Small intestine (tissue), 7 donors: ENCODE data around the gene YPEL1. TPM values are rescaled to one million over a fixed set of nuclear protein-coding genes. Genes with fewer than 3 reads are reported as not detected.
"Not testable (repeated sequence)": the region's sequence is repeated elsewhere in the genome, so short reads cannot be mapped to it uniquely, and the experiment has no call there.

Experiments
- DNase-seq, 2 donors: peaks; one replicate each; pipeline versions ENCODE4 v3.0.0 to v3.0.0-alpha.2; 2013
- FAIRE-seq: peaks from 2 replicates; lab custom pipeline; 2012; peaks lifted over from hg19 to GRCh38; lab: Jason Lieb, UNC
- H3K27ac ChIP-seq, 3 donors: one replicate each; pipeline ENCODE4 v1.5.1; 2013; ENCODE audit warnings: low read length in 2 of 3, mild to moderate bottlenecking in 2 of 3, control low read depth in 1 of 3, inconsistent platforms in 1 of 3, low read depth in 1 of 3, moderate library complexity in 1 of 3
- H3K27me3 ChIP-seq, 3 donors: one replicate each; pipeline ENCODE4 v1.6.1; 2013; ENCODE audit warnings: low read length in 3 of 3, inconsistent platforms in 1 of 3; ENCODE audit not compliant: control insufficient read depth in 3 of 3, insufficient read depth in 3 of 3
- H3K36me3 ChIP-seq, 3 donors: one replicate each; pipeline ENCODE4 v1.6.1; 2013; ENCODE audit warnings: low read length in 3 of 3, inconsistent platforms in 1 of 3, low read depth in 1 of 3, mild to moderate bottlenecking in 1 of 3, moderate library complexity in 1 of 3; ENCODE audit not compliant: control insufficient read depth in 3 of 3, insufficient read depth in 2 of 3
- H3K4me1 ChIP-seq, 3 donors: one replicate each; pipeline ENCODE4 v1.6.1; 2013; ENCODE audit warnings: low read length in 2 of 3, inconsistent platforms in 1 of 3, low read depth in 1 of 3, mild to moderate bottlenecking in 1 of 3, moderate library complexity in 1 of 3; ENCODE audit not compliant: control insufficient read depth in 3 of 3, insufficient read depth in 2 of 3
- H3K4me3 ChIP-seq, 3 donors: one replicate each; pipeline ENCODE4 v1.5.1; 2013; ENCODE audit warnings: low read length in 3 of 3, control low read depth in 1 of 3, inconsistent platforms in 1 of 3, low read depth in 1 of 3, mild to moderate bottlenecking in 1 of 3, moderate library complexity in 1 of 3
- H3K9me3 ChIP-seq, 2 donors: one replicate each; pipeline ENCODE4 v1.6.1; 2013; ENCODE audit warnings: low read depth in 1 of 2, low read length in 1 of 2; ENCODE audit not compliant: control insufficient read depth in 2 of 2, insufficient read depth in 1 of 2
- WGBS, 3 donors: extraction: QIAGEN DNeasy Blood & Tissue Kit; methylation state at CpG; one replicate each; pipeline ENCODE4 v1.1.7; 2013; 5-methylcytosine and 5-hydroxymethylcytosine counted together
- polyA plus RNA-seq, 4 donors: library from polyadenylated mRNA; stranded (reverse) in 3 of 4; unstranded in 1 of 4; fragments of 200-250 nt in 3 of 4; fragments of 120-200 nt in 1 of 4; gene quantifications; one replicate each; pipeline versions ENCODE4 v1.2.1 to v1.2.3, GENCODE V29; 2013
- donor health status: healthy with polysubstance abuse.
- donor health status: control.
- donor health status: control.
- donor health status: Bipolar disorder and iron deficiency.
- donor health status: healthy.

YPEL1 gene
- polyA plus RNA-seq, 4 donors, result 0.22 to 2.3 (median 1.5) TPM

- H3K36me3 ChIP-seq, result peaks cover 5 to 40% (median 11%) of the 10 kb centered on the region in 3 donors
- no peak overlapping the region for H3K4me3 ChIP-seq
- 71 to 85% (median 85%) methylated on average over 4 of the region's 4 CpGs for WGBS, 3 donors
- FAIRE-seq, result no peak
- peaks cover 0 to 13% (median 0%) of the 10 kb centered on the region in 3 donors for H3K4me1 ChIP-seq
- H3K9me3 ChIP-seq, result no peaks in the 10 kb centered on the region
- H3K27me3 ChIP-seq, result no peaks in the 10 kb centered on the region
- no peak for DNase-seq
- H3K27ac ChIP-seq, result no peak overlapping the region
Observed at GRCh38 chr22:21759093-21759492, 23.5 kb upstream of the YPEL1 start.

GRCh38 chr22:21758091-21758864 is 22.7 kb upstream of the YPEL1 start:
- Histone ChIP-seq H3K4me1 (peaks cover 0 to 13% (median 0%) of the 10 kb centered on the region in 3 donors), H3K9me3 (no peaks in the 10 kb centered on the region), H3K27ac (no peak overlapping the region), H3K36me3 (peaks cover 0 to 33% (median 7%) of the 10 kb centered on the region in 3 donors), H3K27me3 (no peaks in the 10 kb centered on the region), H3K4me3 (no peak overlapping the region)
- DNase-seq, result no peak
- WGBS, 3 donors, result 93 to 99% (median 94%) methylated on average over 21 of the region's 21 CpGs
- no peak for FAIRE-seq

- no peaks in the 10 kb centered on the region for H3K9me3 ChIP-seq
- 24 to 53% (median 35%) methylated on average over 5 of the region's 5 CpGs for WGBS, 3 donors
- no peak for FAIRE-seq
- H3K4me3 ChIP-seq, result no peak overlapping the region
- H3K36me3 ChIP-seq, result peaks cover 0 to 24% (median 2%) of the 10 kb centered on the region in 3 donors
- H3K4me1 ChIP-seq, result peaks cover 0 to 13% (median 0%) of the 10 kb centered on the region in 3 donors
- no peak overlapping the region for H3K27ac ChIP-seq
- no peaks in the 10 kb centered on the region for H3K27me3 ChIP-seq
- peak in 1 of 2 donors; percentile 25 for DNase-seq
Observed at GRCh38 chr22:21755851-21756284, 20.3 kb upstream of the YPEL1 start.

- Histone ChIP-seq H3K9me3 (no peaks in the 10 kb centered on the region), H3K4me3 (no peak overlapping the region), H3K4me1 (peaks cover 0 to 13% (median 0%) of the 10 kb centered on the region in 3 donors), H3K36me3 (peaks cover 0 to 22% (median 2%) of the 10 kb centered on the region in 3 donors), H3K27ac (no peak overlapping the region), H3K27me3 (no peaks in the 10 kb centered on the region)
- 13 to 31% (median 28%) methylated on average over 7 of the region's 7 CpGs for WGBS, 3 donors
- no peak for FAIRE-seq
- peak; percentile 52 to 60 for DNase-seq
Observed at GRCh38 chr22:21754523-21754922, 18.9 kb upstream of the YPEL1 start.

- Histone ChIP-seq H3K4me3 (no peak overlapping the region), H3K9me3 (no peaks in the 10 kb centered on the region), H3K27me3 (no peaks in the 10 kb centered on the region), H3K27ac (no peak overlapping the region), H3K4me1 (peaks cover 0 to 13% (median 0%) of the 10 kb centered on the region in 3 donors), H3K36me3 (peaks cover 0 to 15% (median 2%) of the 10 kb centered on the region in 3 donors)
- no peak for FAIRE-seq
- peak in 1 of 2 donors; percentile 24 for DNase-seq
- 54 to 76% (median 66%) methylated on average over 14 of the region's 14 CpGs for WGBS, 3 donors
Observed at GRCh38 chr22:21753374-21754111, 17.9 kb upstream of the YPEL1 start.

GRCh38 chr22:21752276-21752675 is 16.7 kb upstream of the YPEL1 start:
- Histone ChIP-seq H3K36me3 (peaks cover 0 to 6% (median 2%) of the 10 kb centered on the region in 3 donors), H3K27me3 (no peaks in the 10 kb centered on the region), H3K4me3 (no peak overlapping the region), H3K9me3 (no peaks in the 10 kb centered on the region), H3K27ac (no peak overlapping the region), H3K4me1 (peaks cover 0 to 13% (median 0%) of the 10 kb centered on the region in 3 donors)
- DNase-seq, result no peak
- FAIRE-seq, result no peak
- WGBS, 3 donors, result 88 to 97% (median 95%) methylated on average over 4 of the region's 4 CpGs

GRCh38 chr22:21745948-21746347 is 10.4 kb upstream of the YPEL1 start:
- 84 to 91% (median 86%) methylated on average over 8 of the region's 8 CpGs for WGBS, 3 donors
- Histone ChIP-seq H3K27ac (no peak overlapping the region), H3K27me3 (no peaks in the 10 kb centered on the region), H3K4me1 (no peaks in the 10 kb centered on the region), H3K36me3 (no peaks in the 10 kb centered on the region), H3K9me3 (no peaks in the 10 kb centered on the region), H3K4me3 (no peak overlapping the region)
- no peak for FAIRE-seq
- no peak for DNase-seq

- not testable (repeated sequence) for H3K4me1 ChIP-seq, H3K4me3 ChIP-seq, DNase-seq, FAIRE-seq, H3K27me3 ChIP-seq, H3K27ac ChIP-seq, H3K9me3 ChIP-seq, H3K36me3 ChIP-seq
- WGBS, 3 donors, result 71 to 87% (median 85%) methylated on average over 6 of the region's 6 CpGs
Observed at GRCh38 chr22:21744917-21745316, 9.3 kb upstream of the YPEL1 start.
